Uterus (tissue), 2 donors: ENCODE data around the gene RND2.

Source experiments
- CTCF ChIP-seq, 4 experiments: fragments of 200-600 bp in 2 of 4; fragments of 450-650 bp in 2 of 4; sonication (generic) in 2 of 4; IDR thresholded peaks; one replicate each; pipeline ENCODE4 v1.5.1; 2016 to 2019; ENCODE audit warnings: antibody characterized with exemption in 4 of 4, mild to moderate bottlenecking in 2 of 4, moderate library complexity in 1 of 4
- POLR2A ChIP-seq, 2 donors: fragments of 450-650 bp; IDR thresholded peaks; one replicate each; pipeline ENCODE4 v1.6.1; 2016; ENCODE audit warnings: antibody characterized with exemption in 2 of 2, mild to moderate bottlenecking in 1 of 2, moderate library complexity in 1 of 2

- TF ChIP-seq CTCF (IDR thresholded peaks at IDR 0.05) (no peak), POLR2A (IDR thresholded peaks at IDR 0.05) (no peak)
Measured at GRCh38 chr17:42989726-42990652, 35.0 kb upstream of the RND2 start.
